Stimulated activated CD4-positive, alpha-beta T cell treated with anti-CD3 and anti-CD28 coated beads, Interleukin-15, amount 100 ng/mL, for 48 hours (primary cell): ENCODE results near the gene TFDP2.
"Not testable (repeated sequence)": the region's sequence is repeated elsewhere in the genome, so short reads cannot be mapped to it uniquely, and the experiment has no call there.

Experiments
- DNase-seq, 2 donors: peaks; one replicate each; pipeline ENCODE4 v3.0.0-alpha.2; 2020; ENCODE audit warnings: low read depth in 2 of 2

Gene TFDP2

GRCh38 chr3:142148792-142149672 is at the start of gene TFDP2:
Gene TFDP2 (minus strand): TSS chr3:142149544. CDS start chr3:142101749, 47,795 bp downstream.
- DNase-seq, result peak; percentile 70 to 83

- no peak for DNase-seq
These were observed 39.5 kb upstream of the TFDP2 start for GRCh38 chr3:142188846-142189245.

- no peak for DNase-seq
These were observed 31.5 kb upstream of the TFDP2 start for GRCh38 chr3:142180761-142181362.

- no peak for DNase-seq
These were observed 26.1 kb upstream of the TFDP2 start for GRCh38 chr3:142175478-142175877.

- DNase-seq, result no peak
These were observed 25.2 kb upstream of the TFDP2 start for GRCh38 chr3:142174559-142174958.

- no peak for DNase-seq
These were observed 19.2 kb upstream of the TFDP2 start for GRCh38 chr3:142168514-142168913.

GRCh38 chr3:142165194-142165593 is 15.8 kb upstream of the TFDP2 start:
- DNase-seq, result no peak

- DNase-seq, result no peak
These were observed 9.9 kb upstream of the TFDP2 start for GRCh38 chr3:142159083-142159740.

GRCh38 chr3:142154186-142154585 is 4.8 kb upstream of the TFDP2 start:
- no peak for DNase-seq

GRCh38 chr3:142152384-142152783 is 3.0 kb upstream of the TFDP2 start:
- no peak for DNase-seq

GRCh38 chr3:142151828-142152227 is 2.5 kb upstream of the TFDP2 start:
- DNase-seq, result no peak

- no peak for DNase-seq
These were observed 1.9 kb upstream of the TFDP2 start for GRCh38 chr3:142151240-142151639.

- DNase-seq, result no peak
These were observed 927 bp upstream of the TFDP2 start for GRCh38 chr3:142150271-142150670.

- no peak for DNase-seq
These were observed 289 bp upstream of the TFDP2 start for GRCh38 chr3:142149673-142149992.

- no peak for DNase-seq
These were observed 1.1 kb downstream of the TFDP2 start for GRCh38 chr3:142148044-142148791.

GRCh38 chr3:142144587-142144986 is 4.8 kb downstream of the TFDP2 start:
- not testable (repeated sequence) for DNase-seq

- not testable (repeated sequence) for DNase-seq
These were observed 8.6 kb downstream of the TFDP2 start for GRCh38 chr3:142140608-142141285.

GRCh38 chr3:142137089-142137488 is 12.3 kb downstream of the TFDP2 start:
- not testable (repeated sequence) for DNase-seq

GRCh38 chr3:142134799-142135325 is 14.5 kb downstream of the TFDP2 start:
- no peak for DNase-seq

GRCh38 chr3:142129516-142130171 is 19.7 kb downstream of the TFDP2 start:
- no peak for DNase-seq
